Brain microvascular endothelial cell (primary cell): Measurements from ENCODE around the gene NPAS2.

ENCODE experiments used
- DNase-seq: peaks from one replicate; pipeline ENCODE4 v3.0.0-alpha.2; 2020
- H3K27ac ChIP-seq: fragments of 250-450 bp; sonication (Bioruptor Pico); 2 replicates; pipeline ENCODE4 v1.5.1; 2020; ENCODE audit warnings: mild to moderate bottlenecking, moderate library complexity
- H3K27me3 ChIP-seq: fragments of 250-450 bp; sonication (Bioruptor Pico); replicated peaks from 2 replicates; pipeline ENCODE4 v1.5.1; 2020; ENCODE audit warnings: mild to moderate bottlenecking
- H3K36me3 ChIP-seq: fragments of 250-450 bp; sonication (Bioruptor Pico); replicated peaks from 2 replicates; pipeline ENCODE4 v1.5.1; 2020; ENCODE audit warnings: mild to moderate bottlenecking
- H3K4me3 ChIP-seq: 2 replicates; pipeline ENCODE4 v1.5.1; 2011; ENCODE audit warnings: low read depth, mild to moderate bottlenecking, control low read depth, low read length, moderate library complexity
- in situ Hi-C: cut with HindIII; loops from 2 replicates; pipeline ENCODE4 v1.10.0; 2017; ENCODE audit warnings: low sequenced_read_pairs, low pct_ligation_motif_present
- TF ChIP-seq, protein P1 (sequence below): IDR thresholded peaks from 2 replicates; pipeline ENCODE4 v1.5.1; 2011; ENCODE audit warnings: low read depth, mild to moderate bottlenecking, moderate library complexity, low read length, control low read depth, inconsistent platforms; ENCODE audit errors: missing control alignments

Gene NPAS2

DNA sequence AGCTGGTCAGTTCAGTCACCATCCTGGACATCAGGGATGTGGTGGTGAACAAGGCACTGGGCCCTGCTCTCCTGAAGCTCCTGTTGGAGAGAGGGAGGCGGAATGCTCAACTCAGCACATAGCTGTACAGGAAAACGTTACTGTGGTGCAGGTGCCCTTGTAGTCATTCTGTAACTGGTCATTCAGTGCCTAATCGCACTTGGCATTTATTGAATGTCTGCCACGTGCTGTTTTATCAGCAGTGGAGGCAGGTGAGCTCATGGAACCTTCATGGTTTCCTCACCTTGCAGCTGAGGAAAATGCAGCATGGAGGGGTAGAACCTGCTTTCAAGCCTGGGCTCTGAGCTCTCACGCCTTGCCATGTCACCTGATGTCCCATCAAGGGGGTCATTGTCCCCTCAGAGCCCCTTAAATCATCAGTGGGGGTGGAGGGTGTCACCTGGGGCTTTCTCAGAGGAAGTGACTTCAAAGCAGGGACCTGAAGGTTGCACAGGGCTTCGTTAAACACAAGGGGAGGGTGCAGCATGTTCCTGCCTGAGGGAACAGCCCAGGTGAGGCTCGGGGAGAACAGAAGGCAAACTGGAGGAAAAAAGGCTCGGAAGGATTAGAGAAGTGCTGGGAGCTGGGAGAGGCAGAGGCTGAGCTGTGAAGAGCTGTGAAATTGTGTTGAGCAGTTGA lies 126.1 kb downstream of the NPAS2 start:
- TF ChIP-seq, protein P1, sequence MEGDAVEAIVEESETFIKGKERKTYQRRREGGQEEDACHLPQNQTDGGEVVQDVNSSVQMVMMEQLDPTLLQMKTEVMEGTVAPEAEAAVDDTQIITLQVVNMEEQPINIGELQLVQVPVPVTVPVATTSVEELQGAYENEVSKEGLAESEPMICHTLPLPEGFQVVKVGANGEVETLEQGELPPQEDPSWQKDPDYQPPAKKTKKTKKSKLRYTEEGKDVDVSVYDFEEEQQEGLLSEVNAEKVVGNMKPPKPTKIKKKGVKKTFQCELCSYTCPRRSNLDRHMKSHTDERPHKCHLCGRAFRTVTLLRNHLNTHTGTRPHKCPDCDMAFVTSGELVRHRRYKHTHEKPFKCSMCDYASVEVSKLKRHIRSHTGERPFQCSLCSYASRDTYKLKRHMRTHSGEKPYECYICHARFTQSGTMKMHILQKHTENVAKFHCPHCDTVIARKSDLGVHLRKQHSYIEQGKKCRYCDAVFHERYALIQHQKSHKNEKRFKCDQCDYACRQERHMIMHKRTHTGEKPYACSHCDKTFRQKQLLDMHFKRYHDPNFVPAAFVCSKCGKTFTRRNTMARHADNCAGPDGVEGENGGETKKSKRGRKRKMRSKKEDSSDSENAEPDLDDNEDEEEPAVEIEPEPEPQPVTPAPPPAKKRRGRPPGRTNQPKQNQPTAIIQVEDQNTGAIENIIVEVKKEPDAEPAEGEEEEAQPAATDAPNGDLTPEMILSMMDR = no peak
- H3K27me3 ChIP-seq = no peaks in the 10 kb centered on the region
- in situ Hi-C loops = no loop called here
- peaks cover 22% of the 10 kb centered on the region for H3K36me3 ChIP-seq
- DNase-seq = no peak
- H3K4me3 ChIP-seq = no peak overlapping the region
- no peak overlapping the region for H3K27ac ChIP-seq

DNA sequence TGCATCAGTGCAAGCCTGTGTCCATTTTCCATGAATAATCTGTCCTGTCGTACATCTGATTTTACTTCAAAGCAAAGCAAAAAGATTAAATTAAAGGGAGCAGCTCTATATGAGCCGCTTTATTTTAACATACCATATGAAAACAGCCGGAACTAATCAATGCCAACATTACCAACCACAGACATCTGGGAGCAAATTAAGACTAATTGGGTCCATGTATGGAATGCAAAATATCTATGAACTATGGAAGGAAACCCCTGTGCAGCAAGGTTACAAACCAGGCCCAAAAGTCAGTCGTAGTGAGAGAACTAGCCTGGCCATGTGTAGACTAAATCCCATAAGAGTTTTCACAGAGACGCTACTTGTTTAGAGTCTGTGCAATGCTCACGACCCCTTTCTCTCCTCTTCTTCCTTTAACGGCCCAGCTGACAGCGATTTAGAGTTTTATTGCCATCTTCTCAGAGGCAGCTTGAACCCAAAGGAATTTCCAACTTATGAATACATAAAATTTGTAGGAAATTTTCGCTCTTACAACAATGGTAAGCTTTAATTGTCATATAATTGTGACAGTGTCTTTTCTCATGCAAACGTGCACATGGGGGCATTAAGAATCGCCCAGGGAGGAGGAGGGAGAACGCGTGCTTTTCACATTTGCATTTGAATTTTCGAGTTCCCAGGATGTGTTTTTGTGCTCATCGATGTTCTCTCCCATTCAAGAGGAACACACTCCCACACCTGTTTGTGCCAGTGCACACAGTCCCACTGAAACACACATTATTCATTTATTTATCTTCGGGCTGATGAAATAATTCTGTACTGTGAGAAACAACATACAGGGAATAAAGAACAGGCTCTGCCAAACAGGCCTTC lies 129.2 kb downstream of the NPAS2 start:
- H3K27ac ChIP-seq = no peak overlapping the region
- DNase-seq = no peak
- no peak overlapping the region for H3K4me3 ChIP-seq
- peaks cover 14% of the 10 kb centered on the region for H3K36me3 ChIP-seq
- H3K27me3 ChIP-seq = no peaks in the 10 kb centered on the region
- TF ChIP-seq, protein P1 = no peak
- in situ Hi-C loops = no loop called here

DNA sequence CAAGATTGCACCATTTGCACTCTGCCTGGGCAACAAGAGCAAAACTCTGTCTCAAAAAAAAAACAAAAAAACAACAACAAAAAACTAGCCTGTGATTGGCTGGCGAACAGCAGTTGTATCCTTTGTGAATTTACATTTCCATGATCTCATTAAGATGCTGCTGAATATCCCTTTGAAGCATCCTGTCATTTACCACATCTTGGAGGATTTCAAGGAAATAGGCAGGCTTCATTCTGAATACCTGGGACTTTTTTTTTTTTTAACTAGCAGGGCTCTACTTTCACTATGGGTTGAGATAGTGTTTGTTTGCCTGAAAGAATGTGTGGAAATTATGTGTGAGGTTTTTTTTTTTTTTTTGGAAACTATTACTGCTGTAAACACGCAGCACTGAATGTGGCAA lies 132.6 kb downstream of the NPAS2 start:
- Histone ChIP-seq H3K27me3 (no peaks in the 10 kb centered on the region), H3K27ac (no peak overlapping the region), H3K36me3 (peaks cover 11% of the 10 kb centered on the region), H3K4me3 (no peak overlapping the region)
- TF ChIP-seq, protein P1 = no peak
- DNase-seq = no peak
- in situ Hi-C loops = no loop called here

DNA sequence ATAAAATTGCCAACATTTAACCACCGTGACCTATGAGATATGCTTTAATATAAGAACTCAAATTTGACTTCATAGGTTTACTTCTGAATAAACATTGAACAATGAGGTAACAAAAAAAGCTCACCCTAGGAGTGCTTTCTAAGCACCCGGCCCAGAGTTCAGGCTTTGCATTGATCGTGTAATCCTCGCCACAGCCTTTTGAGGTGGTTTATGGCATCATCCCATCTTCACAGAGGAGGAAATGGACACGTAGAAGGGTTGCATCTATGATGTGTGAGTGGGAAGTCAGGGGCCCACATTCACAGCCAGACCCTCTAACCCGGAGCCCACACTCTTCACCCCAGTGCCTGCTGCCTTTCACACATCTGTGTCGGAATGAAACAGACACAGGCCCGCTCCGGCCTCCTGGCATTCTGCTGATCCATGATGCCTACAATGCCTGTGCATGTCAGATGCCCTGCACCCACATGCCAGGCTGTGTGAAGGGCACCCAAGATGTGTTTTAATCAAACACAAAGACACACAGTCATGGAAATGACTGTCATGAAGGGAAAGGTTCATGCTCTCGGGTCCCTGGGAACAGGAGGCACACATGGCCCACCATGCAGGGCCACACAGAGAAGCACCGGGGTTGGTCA lies 133.6 kb downstream of the NPAS2 start:
- Histone ChIP-seq H3K4me3 (no peak overlapping the region), H3K27ac (no peak overlapping the region), H3K36me3 (peaks cover 11% of the 10 kb centered on the region), H3K27me3 (no peaks in the 10 kb centered on the region)
- in situ Hi-C loops = no loop called here
- TF ChIP-seq, protein P1 = no peak
- DNase-seq = no peak

DNA sequence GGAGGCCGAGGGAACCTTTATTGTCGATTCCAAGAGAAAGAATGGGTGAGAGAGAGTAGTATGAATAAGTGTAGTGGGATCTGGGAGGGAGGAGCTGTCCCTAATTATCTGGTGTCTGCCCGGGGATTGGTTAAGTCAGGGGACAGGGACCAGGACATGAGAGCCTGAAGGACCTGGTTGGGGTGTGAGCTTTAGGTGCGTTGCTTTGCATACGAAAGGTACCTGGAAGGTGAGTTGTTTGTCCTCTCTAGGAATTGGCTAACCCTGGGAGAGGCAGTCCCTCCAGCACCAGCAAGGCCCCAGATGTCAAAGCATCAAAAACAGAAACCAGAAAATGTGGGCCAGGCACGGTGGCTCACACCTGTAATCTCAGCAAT lies 134.1 kb downstream of the NPAS2 start:
- no peaks in the 10 kb centered on the region for H3K27me3 ChIP-seq
- H3K4me3 ChIP-seq = no peak overlapping the region
- peaks cover 10% of the 10 kb centered on the region for H3K36me3 ChIP-seq
- DNase-seq = no peak
- TF ChIP-seq, protein P1 = no peak
- in situ Hi-C loops = no loop called here
- no peak overlapping the region for H3K27ac ChIP-seq
